GM18519 (cell line): ENCODE data around the gene HSPA5.
"Not testable (repeated sequence)": the region's sequence is repeated elsewhere in the genome, so short reads cannot be mapped to it uniquely, and the experiment has no call there.

ENCODE experiments used
- ATAC-seq: cut with Tn5 transposase; IDR thresholded peaks from one replicate; pipeline ENCODE4 v1.9.1; 2021; ENCODE audit warnings: mild to moderate bottlenecking, moderate library complexity; ENCODE audit not compliant: unreplicated experiment, low FRiP score

HSPA5 gene

DNA sequence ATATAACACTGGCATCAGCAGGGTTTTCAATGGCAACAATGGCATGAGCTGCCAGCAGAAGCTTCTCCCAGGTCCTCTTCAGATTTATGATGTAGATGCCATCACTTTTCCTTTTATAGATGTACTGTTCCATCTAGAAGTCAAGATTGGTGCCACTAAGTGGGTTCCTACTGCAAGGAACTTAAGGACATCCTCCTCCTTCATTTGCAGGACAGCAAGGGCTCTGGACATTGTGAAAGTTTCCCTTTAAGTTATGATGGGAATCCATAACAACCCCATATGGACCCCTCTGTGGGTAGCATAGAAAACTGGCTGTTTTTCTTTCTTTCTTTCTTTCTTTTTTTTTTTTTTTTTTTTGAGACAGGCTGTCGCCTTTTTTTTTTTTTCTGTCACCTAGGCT lies 45.6 kb downstream of the HSPA5 start:
- ATAC-seq = not testable (repeated sequence)

DNA sequence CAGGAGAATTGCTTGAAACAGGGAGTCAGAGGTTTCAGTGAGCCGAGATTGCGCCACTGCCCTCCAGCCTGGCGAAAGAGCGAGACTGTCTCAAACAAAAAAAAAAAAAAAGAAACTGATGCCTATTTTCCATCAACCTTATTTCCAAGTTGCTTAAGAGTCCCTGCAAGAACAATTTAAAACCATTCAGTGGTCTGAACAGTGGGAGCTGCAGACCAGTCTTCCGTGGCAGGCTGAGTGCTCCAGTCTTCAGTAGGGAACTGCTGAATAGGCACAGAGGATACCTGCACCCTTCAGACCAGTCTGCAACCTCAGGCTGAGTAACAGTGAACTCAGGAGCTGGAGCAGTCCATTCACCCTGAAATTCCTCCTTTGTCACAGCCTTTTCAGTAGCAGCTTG lies 46.7 kb downstream of the HSPA5 start:
- ATAC-seq = not testable (repeated sequence)

- no peak for ATAC-seq
Measured at GRCh38 chr9:125190361-125190801, 50.8 kb downstream of the HSPA5 start.

DNA sequence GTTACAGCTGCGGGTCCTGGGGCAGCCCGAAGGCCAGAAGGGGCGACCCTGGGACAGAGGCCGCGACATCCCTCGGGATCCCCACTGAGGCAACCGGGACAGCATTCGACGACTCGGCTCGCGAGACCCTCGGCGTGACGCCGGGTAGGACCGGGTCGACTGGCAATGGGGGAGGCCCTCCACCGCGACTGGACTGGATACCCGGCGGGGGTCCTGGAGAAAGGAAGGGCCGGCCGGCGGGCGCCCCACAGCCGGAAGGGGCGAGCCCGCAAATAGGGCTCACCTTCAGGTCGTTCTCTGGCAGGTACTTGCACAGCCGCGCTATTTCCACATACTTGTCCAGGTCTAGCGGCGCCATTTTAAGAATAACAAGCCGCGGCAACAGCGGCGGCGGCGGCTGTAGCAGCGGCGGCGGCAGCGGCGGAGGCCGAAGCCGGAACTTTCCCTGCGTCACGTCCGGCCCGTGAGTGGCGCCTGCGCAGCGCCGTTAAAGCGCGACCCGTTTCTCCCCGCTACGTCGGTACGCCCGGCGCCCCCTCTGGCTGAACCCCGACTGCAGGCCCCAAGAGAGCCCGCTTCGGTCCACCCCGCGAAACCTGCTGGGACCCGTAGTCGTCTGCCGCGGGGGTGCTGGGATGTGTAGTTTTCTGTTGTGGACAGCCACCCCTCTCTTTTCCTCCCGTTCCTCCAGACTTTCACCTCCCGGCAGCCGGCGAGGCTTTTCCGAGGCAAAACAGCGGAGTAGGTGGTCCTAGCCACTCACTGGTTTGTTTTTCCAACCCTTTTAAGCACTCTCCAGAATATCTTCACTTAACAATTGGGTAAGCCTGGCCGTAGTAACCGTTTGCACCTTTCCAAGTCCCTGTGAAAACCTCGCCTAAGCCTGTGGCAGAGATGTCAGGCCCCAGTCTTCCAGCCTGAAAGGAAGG lies 51.5 kb downstream of the HSPA5 start, which contains the start of gene PPP6C:
PPP6C (minus strand) TSS at position 443 of the 929 bp plus-strand sequence; CDS start at position 358, 85 bp downstream.
- peak; percentile 86 for ATAC-seq

- ATAC-seq = peak; percentile 32
Measured at GRCh38 chr9:125189011-125189360, 52.2 kb downstream of the HSPA5 start.
